Measurements from ENCODE around the gene DSTN.

Gene DSTN

DNA sequence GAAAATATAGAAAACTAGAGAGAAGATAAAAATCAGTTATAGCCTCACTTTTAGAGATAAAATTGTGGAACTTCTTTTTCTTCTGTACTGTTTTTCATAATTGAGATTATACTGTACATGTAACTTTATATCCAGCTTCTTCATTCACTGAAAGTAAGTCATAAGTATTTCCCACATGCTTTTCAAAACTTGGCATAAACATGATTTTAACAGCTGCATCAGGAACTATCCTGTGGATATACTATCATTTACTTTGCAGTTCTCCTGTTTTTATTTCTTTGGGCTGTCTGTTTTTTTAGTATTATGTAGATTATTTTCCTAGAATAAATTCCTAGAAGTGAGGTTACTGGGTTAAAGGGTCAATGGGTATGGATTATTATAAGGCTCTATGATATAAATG is 14.8 kb downstream of the DSTN start:
- no peak for FAIRE-seq

DNA sequence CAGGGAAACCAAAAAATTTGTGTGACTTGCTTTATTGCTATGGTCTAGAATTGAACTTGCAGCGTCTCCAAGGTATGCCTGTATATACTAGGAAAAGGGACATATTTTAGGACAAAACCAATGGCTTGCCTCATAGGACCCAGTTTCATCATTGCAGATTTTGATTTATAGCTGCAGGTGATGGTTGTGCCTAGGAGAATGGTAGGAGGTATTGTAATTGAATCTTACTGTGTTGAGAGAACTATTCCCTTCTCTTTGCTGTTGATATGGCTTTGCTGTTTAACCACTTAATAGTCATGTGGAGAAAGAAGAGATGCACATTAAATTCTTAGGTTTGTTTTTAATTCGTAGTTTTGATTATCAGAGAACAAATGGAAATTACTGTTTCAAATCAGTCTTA is 16.4 kb downstream of the DSTN start:
- FAIRE-seq = no peak

DNA sequence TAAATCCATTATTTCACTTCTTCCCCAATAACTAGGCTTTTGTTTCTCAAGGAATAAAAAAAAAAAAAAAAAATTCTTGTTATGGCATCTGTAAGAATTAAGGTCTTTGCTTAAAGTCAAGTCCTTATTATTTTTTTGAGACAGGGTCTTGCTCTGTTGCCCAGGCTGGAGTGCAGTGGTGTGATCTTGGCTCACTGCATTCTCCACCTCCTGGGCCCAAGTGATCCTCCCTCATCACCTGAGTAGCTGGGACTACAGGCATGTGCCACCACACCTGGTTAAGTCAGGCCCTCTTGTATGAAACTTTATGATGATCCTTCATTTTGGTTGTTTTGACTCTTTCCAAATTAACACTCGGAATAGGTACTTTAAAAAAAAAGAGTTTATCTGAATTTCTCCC is 17.3 kb downstream of the DSTN start:
- FAIRE-seq = no peak

DNA sequence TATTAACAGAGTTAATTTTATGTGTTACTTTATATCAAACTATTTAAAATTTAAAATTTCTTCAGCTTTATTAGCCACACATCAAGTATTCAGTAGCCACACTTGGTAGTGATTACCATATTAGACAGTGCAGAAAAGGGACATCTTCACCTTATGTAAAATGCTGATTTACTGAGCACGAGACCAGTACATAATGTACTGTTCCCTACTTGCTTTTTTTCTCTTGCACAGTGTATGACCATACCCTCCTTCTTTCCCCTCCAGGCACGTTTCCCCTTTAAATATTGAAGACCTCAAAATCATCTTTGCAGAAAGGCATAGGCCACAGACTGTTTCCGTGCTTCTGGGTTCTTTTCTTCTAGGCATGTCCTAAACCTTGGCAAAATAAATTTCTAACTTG is 17.9 kb downstream of the DSTN start:
- FAIRE-seq = no peak

DNA sequence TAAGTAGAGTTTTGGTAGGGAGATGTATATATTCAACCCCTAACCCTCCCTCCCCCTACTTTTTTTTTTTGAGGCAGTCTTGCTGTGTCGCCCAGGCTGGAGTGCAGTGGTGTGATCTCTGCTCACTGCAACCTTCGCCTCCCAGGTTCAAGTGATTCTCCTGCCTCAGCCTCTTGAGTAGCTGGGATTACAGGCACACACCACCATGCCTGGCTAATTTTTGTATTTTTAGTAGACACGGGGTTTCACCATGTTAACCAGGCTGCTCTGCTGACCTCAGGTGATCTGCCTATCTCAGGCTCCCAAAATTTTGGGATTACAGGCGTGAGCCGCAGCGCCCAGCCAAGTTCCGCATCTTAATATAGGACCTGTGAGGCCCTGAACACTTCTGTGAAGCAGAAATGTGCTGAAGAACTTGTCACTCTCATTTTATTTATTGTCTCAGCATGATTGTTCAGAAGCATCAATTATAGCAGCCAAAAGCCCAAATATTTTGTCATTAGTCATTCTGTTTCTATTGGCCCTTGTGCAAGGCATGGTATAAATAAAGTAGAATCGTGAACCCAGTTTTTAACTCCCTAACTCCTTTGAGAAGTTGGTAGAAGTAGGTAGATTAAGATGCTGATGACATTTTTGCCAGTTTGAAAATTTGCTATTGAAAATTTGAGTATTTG is 19.4 kb downstream of the DSTN start:
- peak; percentile 79 for FAIRE-seq

DNA sequence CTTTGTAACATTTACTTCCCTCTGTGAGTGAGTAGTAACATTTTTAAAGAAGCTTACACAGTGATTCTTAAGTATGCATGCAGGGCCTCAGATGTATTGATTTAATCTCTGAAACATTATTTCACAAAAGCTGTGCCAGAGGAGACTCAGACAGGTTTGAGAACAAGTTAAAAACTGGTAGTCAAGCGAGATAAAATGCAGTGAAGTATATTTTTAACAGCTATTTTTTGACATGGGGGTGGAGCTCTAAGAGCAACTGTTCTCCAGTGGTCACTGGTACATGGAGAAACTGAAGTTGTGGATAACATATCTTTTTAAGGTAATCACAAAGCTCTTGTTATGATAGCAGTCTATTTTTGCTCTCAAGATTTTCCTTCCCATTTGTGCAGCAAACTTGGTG is 20.4 kb downstream of the DSTN start:
- FAIRE-seq = peak; percentile 45

- FAIRE-seq = no peak
Observed at GRCh38 chr20:17593902-17594301, 24.0 kb downstream of the DSTN start.

GRCh38 chr20:17594443-17594842 is 24.6 kb downstream of the DSTN start:
- no peak for FAIRE-seq

DNA sequence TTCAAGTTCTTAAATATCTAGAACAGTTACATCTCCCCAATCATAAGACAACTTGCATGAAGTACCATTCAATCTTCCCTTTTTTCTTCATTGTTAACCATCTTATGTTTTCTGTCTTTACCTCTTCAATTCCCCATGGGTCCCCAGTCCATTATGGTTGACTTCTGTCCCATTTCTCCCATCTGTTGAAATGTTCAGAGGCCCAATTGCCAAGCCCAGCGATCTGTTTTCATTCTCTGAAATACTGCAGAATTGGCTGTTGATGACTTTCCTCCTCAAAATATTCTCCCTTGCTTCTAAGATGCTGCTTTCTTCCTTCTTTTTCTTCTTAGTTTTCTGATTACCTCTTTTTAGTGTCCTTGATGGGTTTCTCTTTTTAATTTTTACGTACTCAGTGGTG is 26.0 kb downstream of the DSTN start:
- no peak for FAIRE-seq

DNA sequence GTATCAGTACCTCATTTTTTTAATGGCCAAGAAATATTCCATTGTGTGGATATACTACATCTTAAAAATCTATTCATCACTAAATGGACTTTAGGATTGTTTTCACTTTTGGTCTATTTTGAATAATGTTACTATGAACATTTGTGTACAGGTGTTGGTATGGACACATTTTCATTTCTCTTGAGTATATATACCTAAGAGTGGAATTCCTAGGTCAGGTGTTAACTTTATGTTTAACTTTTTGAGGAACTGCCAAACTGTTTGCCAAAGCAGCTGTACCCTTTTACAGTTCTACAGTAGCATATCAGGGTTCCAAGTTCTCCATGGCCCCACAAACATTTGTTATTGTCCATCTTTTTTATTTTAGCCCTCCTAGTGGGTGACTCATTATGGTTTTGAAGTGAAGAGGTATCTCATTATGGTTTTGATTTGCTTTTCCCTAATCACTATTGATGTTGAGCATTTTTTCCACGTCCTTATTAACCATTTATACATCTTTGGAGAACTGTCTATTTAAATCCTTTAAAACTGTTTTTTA is 28.2 kb downstream of the DSTN start:
- no peak for FAIRE-seq

- FAIRE-seq = no peak
Observed at GRCh38 chr20:17601957-17602356, 32.1 kb downstream of the DSTN start.

GRCh38 chr20:17602493-17602892 is 32.6 kb downstream of the DSTN start:
- no peak for FAIRE-seq

DNA sequence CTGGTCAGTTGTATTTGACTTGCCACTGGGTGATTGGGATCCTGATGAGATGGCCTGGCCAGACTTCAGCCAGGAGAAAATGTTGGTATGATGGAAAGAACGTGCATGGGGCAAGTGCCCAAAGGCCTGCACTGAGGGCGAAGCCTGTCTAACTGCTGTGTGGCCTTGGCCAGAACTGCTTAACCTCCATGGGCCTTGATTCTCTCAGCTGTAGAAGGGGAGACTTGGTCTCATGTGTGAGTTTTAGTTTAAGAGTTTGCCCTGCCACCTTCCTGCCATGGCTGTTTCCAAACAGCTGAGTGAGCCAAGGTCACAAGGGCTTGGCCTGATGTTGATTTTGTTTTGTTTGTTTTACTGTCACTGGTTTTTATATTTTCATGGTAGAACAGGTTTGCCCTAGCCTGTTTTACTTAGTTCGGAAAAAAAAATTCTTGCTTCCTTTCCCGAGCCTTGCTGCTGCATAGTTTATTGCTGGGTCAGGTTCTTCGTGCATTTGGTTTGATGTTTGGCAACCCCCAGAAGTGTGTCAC is 35.3 kb downstream of the DSTN start:
- no peak for FAIRE-seq

- no peak for FAIRE-seq
Observed at GRCh38 chr20:17606001-17606400, 36.1 kb downstream of the DSTN start.

DNA sequence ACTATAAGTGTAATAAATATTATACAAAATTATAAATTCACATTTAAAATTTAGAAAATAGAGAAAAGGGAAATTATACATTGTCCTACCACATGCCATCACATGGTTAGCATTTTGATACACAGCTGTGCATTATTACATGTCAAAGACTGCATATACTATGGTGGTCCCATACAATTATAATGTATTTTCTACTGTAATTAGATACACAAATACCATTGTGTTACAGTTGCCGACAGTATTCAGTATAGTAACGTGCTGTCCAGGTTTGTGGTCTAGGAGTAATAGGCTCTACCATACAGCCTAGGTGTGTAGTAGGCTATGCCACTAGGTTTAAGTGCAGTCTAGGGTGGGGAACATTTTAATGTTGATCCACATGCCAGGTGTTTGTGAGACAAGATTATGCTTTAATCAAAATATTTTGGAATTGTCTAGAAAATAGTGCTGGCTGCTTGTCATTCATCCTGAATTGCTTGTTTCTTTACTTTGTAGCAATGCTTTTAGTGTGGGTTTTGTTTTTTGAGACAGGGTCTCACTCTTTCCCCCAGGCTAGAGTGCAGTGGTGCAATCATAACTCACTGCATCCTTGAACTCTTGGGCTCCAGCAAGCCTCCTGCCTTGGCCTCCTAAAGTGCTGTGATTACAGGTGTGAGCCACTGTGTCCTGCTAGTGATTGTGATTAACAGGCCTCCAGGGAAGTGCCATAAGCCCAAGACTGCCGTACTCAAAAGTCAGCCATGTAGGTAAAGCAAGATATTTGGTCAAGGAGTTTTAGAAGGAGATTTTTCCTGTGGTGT is 39.0 kb downstream of the DSTN start:
- no peak for FAIRE-seq

- no peak for FAIRE-seq
Observed at GRCh38 chr20:17609811-17610377, 40.0 kb downstream of the DSTN start.

DNA sequence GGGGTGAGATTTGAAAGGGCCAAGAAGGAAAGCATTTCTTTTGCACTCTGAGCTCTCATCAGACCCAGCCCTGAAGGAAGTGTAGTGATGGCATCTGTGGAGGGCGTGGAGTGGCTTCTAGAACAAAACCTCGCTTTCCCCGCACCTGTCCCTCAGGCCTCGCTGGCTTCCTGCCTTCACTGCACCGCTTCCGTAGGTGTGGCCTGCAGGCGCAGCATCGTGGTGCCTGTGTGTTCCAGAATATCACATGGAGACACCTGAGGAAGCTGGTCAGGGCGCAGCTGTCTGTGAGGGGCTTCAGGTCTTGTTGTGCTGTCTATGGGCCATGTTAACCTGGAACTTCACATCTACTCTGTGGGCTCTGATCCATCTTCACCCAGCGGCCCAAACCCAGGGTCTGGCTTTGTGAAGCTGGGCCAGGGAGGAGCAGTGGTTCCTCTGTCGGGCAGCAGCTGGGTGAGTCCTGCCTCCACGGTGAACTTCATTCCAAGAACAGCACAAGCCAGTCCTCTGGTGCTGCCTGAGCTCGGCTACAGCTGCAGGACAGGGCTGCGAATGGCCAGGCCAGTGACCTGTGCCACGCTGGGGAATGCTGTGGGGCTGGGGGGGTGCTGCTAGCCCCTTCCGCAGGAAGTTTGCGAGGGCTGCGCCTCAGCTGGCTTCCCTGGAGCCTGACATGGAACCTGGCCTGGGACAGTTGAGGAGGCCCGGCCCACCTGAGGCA is 40.9 kb downstream of the DSTN start:
- no peak for FAIRE-seq

DNA sequence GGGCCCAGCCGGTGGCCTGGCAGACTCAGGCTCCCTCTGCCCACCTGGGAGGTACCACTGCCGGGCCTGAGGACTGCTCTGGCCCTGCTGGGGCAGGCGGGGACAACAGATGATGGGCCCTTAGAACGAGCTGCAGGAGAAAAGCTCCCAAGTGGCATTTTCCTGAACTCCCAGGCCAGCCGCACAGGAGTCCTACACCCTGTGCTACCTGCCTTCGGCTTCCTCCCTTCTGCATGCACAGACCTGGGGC is 41.3 kb downstream of the DSTN start:
- FAIRE-seq = no peak

DNA sequence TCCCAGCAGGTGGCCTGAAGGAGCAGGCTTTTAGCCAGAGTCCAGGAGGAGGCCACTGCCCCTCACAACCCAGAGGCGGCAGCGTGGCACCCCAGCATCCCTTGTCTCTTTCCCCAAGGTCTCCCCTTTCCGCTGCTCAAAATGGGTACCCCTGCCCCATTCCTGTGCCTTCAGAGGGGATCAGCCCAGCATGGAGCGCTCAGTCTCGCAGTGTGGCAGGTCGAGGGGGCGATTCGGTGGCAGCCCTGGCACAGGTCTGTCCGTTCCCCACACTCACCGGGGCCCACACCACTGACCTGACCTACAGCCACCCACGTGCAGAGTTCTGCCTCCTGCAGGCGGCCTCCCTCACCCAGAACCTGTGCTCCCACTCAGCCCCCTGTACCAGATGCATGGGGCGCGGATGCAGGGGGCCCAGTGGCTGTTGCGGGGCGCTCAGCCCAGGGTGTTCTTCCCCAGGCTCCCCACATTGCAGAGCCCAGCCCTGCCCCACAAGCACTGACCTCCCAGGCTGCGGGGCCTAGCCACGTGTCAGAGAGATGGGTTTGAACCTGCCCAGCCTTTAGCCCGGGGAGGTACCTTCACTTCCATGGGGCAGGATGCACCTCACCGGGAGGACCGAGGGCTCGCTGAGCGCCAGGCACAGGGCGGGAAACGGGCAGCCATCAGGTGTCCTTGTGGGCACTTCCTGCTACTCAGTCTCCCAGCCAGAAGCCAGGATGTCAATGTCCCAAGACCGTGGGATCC is 41.8 kb downstream of the DSTN start:
- no peak for FAIRE-seq

DNA sequence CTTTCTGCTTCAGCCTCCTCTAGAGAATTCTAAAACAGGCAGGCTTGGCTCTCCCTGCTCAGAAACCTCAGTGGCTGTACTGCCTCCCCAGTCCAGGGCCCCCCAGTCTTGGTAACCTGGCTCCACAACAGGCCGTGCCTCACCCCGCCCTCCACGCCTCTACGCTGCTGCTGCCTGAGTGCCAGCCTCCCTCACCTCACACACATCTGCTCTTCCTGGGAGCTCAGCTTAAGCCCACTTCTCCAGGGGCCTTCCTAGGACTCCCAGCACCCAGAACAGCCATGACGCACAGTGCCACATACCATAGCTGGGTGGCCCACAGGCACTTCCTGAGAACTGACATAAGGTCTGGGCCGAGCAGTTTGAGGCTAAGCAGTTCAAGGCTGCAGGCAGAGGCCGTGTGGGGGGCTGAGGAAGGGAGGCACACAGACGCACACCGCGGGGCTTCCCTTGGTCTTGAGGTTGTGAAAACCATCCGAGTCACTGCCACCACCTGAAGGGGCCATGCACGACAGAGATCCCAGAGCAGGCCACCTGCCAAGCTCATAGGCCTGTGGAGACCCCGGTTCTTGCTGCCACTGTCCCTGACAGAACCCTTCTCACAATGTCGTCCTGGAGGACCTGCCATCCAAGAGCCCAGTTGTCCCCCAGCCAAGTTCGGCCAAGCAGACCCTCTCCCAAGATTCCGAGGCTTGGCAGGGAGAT is 42.6 kb downstream of the DSTN start:
- no peak for FAIRE-seq

GRCh38 chr20:17612992-17613327 is 43.1 kb downstream of the DSTN start:
- no peak for FAIRE-seq
